Peyer's patch (tissue), 4 donors: ENCODE results near the gene FABP3. TPM values are rescaled to one million over a fixed set of nuclear protein-coding genes. Genes with fewer than 3 reads are reported as not detected.

ENCODE experiments used
- DNase-seq, 3 donors: peaks; one replicate each; pipeline ENCODE4 v3.0.0-alpha.2; 2017 to 2019
- H3K27ac ChIP-seq, 4 donors: fragments of 200-600 bp; sonication (generic); one replicate each; pipeline ENCODE4 v1.5.1; 2016 to 2019
- H3K27me3 ChIP-seq, 2 donors: fragments of 200-600 bp; sonication (generic); one replicate each; pipeline ENCODE4 v1.5.1; 2019
- H3K36me3 ChIP-seq, 3 donors: fragments of 200-600 bp; sonication (generic); one replicate each; pipeline ENCODE4 v1.5.1; 2016 to 2019
- H3K4me1 ChIP-seq, 4 donors: fragments of 200-600 bp; sonication (generic); one replicate each; pipeline ENCODE4 v1.5.1; 2016 to 2019
- H3K4me3 ChIP-seq, 4 donors: fragments of 200-600 bp; sonication (generic); 1 replicate in 3 of 4; 2 replicates in 1 of 4; pipeline ENCODE4 v1.5.1; 2016 to 2019; ENCODE audit warnings: mild to moderate bottlenecking in 1 of 4
- H3K9me3 ChIP-seq, 4 donors: fragments of 200-600 bp; sonication (generic); one replicate each; pipeline ENCODE4 v1.5.1; 2016 to 2019; ENCODE audit warnings: mild to moderate bottlenecking in 1 of 4
- CTCF ChIP-seq, 6 experiments: fragments of 450-650 bp in 4 of 6; fragments of 200-600 bp in 2 of 6; sonication (generic) in 1 of 6; IDR thresholded peaks; one replicate each; pipeline ENCODE4 v1.5.1; 2017 to 2019; ENCODE audit warnings: antibody characterized with exemption in 6 of 6, mild to moderate bottlenecking in 3 of 6, moderate library complexity in 1 of 6
- POLR2A ChIP-seq, 2 donors: fragments of 450-650 bp; IDR thresholded peaks; one replicate each; pipeline ENCODE4 v1.5.1; 2017; ENCODE audit warnings: antibody characterized with exemption in 2 of 2, mild to moderate bottlenecking in 2 of 2, moderate library complexity in 2 of 2
- total RNA-seq, 4 donors: library from RNA; depleted of rRNA; stranded (reverse); fragments of >200 nt; gene quantifications; one replicate each; pipeline ENCODE4 v1.1.0, GENCODE V29; 2016

FABP3 gene
- total RNA-seq, 4 donors from 2014 or later, result 2.7 to 15.7 TPM; not detected in 2

- TF ChIP-seq CTCF (IDR thresholded peaks at IDR 0.05), result no peak
- no peak for TF ChIP-seq POLR2A (IDR thresholded peaks at IDR 0.05)
- no peaks in the 10 kb centered on the region for H3K27me3 ChIP-seq
- no peak overlapping the region for H3K4me3 ChIP-seq
- peaks cover 6 to 48% (median 12%) of the 10 kb centered on the region in 4 donors for H3K4me1 ChIP-seq
- H3K27ac ChIP-seq, result peak overlapping the region in 1 of 4 donors; percentile 72
- DNase-seq, result no peak
- H3K36me3 ChIP-seq, result no peaks in the 10 kb centered on the region
- H3K9me3 ChIP-seq, result no peaks in the 10 kb centered on the region
Observed at GRCh38 chr1:31374511-31375196, 1.8 kb upstream of the FABP3 start.

- Histone ChIP-seq H3K27ac (peak overlapping the region in 3 of 4 donors; percentile 57 to 73 (median 72)), H3K4me1 (peaks cover 6 to 48% (median 12%) of the 10 kb centered on the region in 4 donors), H3K9me3 (no peaks in the 10 kb centered on the region), H3K27me3 (no peaks in the 10 kb centered on the region), H3K36me3 (no peaks in the 10 kb centered on the region), H3K4me3 (peak overlapping the region in 3 of 4 donors; percentile 30 to 49 (median 44))
- no peak for DNase-seq
- TF ChIP-seq CTCF (IDR thresholded peaks at IDR 0.05), result no peak
- no peak for TF ChIP-seq POLR2A (IDR thresholded peaks at IDR 0.05)
Observed at GRCh38 chr1:31373897-31374486, 1.1 kb upstream of the FABP3 start.

GRCh38 chr1:31372751-31373055 lies 173 bp downstream of the FABP3 start:
- Histone ChIP-seq H3K36me3 (no peaks in the 10 kb centered on the region), H3K4me3 (peak overlapping the region in 3 of 4 donors; percentile 30 to 49 (median 44)), H3K27me3 (no peaks in the 10 kb centered on the region), H3K27ac (peak overlapping the region in 3 of 4 donors; percentile 57 to 73 (median 72)), H3K9me3 (no peaks in the 10 kb centered on the region), H3K4me1 (peaks cover 6 to 48% (median 12%) of the 10 kb centered on the region in 4 donors)
- TF ChIP-seq POLR2A (IDR thresholded peaks at IDR 0.05) (no peak), CTCF (IDR thresholded peaks at IDR 0.05) (no peak)
- no peak for DNase-seq

- Histone ChIP-seq H3K4me1 (peaks cover 6 to 48% (median 12%) of the 10 kb centered on the region in 4 donors), H3K9me3 (no peaks in the 10 kb centered on the region), H3K4me3 (no peak overlapping the region), H3K27me3 (no peaks in the 10 kb centered on the region), H3K27ac (peak overlapping the region in 2 of 4 donors; percentile 11 to 31), H3K36me3 (no peaks in the 10 kb centered on the region)
- DNase-seq, result no peak
- no peak for TF ChIP-seq CTCF (IDR thresholded peaks at IDR 0.05)
- TF ChIP-seq POLR2A (IDR thresholded peaks at IDR 0.05), result no peak
Observed at GRCh38 chr1:31372051-31372450, 825 bp downstream of the FABP3 start.

- no peaks in the 10 kb centered on the region for H3K36me3 ChIP-seq
- DNase-seq, result no peak
- TF ChIP-seq CTCF (IDR thresholded peaks at IDR 0.05) (no peak), POLR2A (IDR thresholded peaks at IDR 0.05) (no peak)
- no peaks in the 10 kb centered on the region for H3K9me3 ChIP-seq
- H3K4me3 ChIP-seq, result no peak overlapping the region
- H3K27me3 ChIP-seq, result no peaks in the 10 kb centered on the region
- H3K4me1 ChIP-seq, result peaks cover 6 to 48% (median 12%) of the 10 kb centered on the region in 4 donors
- H3K27ac ChIP-seq, result peak overlapping the region in 2 of 4 donors; percentile 11 to 31
Observed at GRCh38 chr1:31371121-31371959, 1.5 kb downstream of the FABP3 start.
